Liver (tissue), 3 donors: ENCODE measurements around the gene GRAP.

ENCODE experiments used
- JUND ChIP-seq, 2 donors: IDR thresholded peaks; 2 replicates each; pipeline ENCODE4 v1.6.1; 2016; ENCODE audit warnings: antibody characterized with exemption in 2 of 2
- TF ChIP-seq, protein P1 (sequence below): fragments of 150-350 bp; IDR thresholded peaks from 2 replicates; pipeline ENCODE4 v1.5.1; 2017; ENCODE audit warnings: improper control_type of control experiment, low read depth, low read length; ENCODE audit not compliant: missing input control
- donor health status: healthy.
- donor health status: healthy.

DNA sequence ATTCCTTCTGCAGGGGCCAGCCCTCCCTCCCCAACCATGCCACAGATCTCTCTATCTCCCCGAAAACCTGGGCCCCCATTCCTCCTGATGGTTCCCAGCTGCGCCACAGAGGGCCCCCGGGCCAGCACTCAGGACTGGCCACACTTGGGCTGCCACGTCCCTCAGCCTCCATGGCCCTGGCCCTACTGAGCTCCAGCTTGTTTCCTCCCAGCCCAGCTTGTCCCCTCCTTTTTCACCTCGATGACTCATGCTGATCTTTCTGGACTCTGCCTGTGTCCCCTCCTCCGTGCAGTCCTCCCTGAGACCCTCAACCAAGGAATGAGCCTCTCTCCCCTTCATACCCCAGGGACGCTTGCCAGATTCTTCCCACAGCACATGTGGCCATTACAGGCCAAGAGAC, 31.3 kb downstream of the GRAP start:
- TF ChIP-seq, protein P1, sequence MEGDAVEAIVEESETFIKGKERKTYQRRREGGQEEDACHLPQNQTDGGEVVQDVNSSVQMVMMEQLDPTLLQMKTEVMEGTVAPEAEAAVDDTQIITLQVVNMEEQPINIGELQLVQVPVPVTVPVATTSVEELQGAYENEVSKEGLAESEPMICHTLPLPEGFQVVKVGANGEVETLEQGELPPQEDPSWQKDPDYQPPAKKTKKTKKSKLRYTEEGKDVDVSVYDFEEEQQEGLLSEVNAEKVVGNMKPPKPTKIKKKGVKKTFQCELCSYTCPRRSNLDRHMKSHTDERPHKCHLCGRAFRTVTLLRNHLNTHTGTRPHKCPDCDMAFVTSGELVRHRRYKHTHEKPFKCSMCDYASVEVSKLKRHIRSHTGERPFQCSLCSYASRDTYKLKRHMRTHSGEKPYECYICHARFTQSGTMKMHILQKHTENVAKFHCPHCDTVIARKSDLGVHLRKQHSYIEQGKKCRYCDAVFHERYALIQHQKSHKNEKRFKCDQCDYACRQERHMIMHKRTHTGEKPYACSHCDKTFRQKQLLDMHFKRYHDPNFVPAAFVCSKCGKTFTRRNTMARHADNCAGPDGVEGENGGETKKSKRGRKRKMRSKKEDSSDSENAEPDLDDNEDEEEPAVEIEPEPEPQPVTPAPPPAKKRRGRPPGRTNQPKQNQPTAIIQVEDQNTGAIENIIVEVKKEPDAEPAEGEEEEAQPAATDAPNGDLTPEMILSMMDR, result no peak
- TF ChIP-seq JUND (IDR thresholded peaks at IDR 0.05), result no peak
